K562 (cell line): ENCODE data around the gene ROR2. TPM values are rescaled to one million over a fixed set of nuclear protein-coding genes. Genes with fewer than 3 reads are reported as not detected.

ENCODE experiments used
- ATAC-seq: fragments of 200-7000 bp; cut with Tn5 transposase; 3 replicates; pipeline ENCODE4 v1.9.1; 2020; ENCODE audit warnings: moderate library complexity
- BruUV-seq: library from RNA; stranded (reverse); fragments of 400-500 nt; replicated peaks from 2 replicates; lab custom pipeline; 2021; lab: Mats Ljungman, UMichigan
- CTCF ChIA-PET: fragments of 300-600 bp; formaldehyde crosslinking; extraction: SDS; loops from one replicate; lab custom pipeline; 2021; ENCODE audit warnings: low intra/inter-chr PET ratio; lab: Yijun Ruan, JAX
- POLR2A ChIA-PET: fragments of 300-600, 350-650 bp; sonication (Branson Sonifier 250); formaldehyde crosslinking; extraction: SDS; loops from one replicate; lab custom pipeline; 2021; ENCODE audit warnings: antibody characterized with exemption, inconsistent platforms; lab: Yijun Ruan, JAX
- DNase-seq, 4 experiments: peaks; one replicate each; pipeline versions ENCODE4 v3.0.0 to v3.0.0-alpha.2; 2011 to 2018; ENCODE audit warnings: low spot score in 3 of 4, mixed read lengths in 3 of 4; ENCODE audit errors: extremely low read depth in 1 of 4
- FAIRE-seq: peaks from 2 replicates; lab custom pipeline; 2011; peaks lifted over from hg19 to GRCh38; lab: Jason Lieb, UNC
- H2AFZ ChIP-seq: 2 replicates; pipeline ENCODE4 v1.6.0; 2011; ENCODE audit warnings: low read depth, low read length, control low read depth, inconsistent platforms
- H3K27ac ChIP-seq: fragments of 200-600 bp; 3 replicates; pipeline ENCODE4 v1.8.0; 2011; ENCODE audit warnings: low read depth, mild to moderate bottlenecking, control low read depth, inconsistent platforms, low read length, moderate library complexity, mixed read lengths; ENCODE audit errors: extremely low read depth
- H3K27me3 ChIP-seq, 2 experiments: fragments of 300-600 bp in 1 of 2; 2 replicates in 1 of 2; 3 replicates in 1 of 2; pipeline versions ENCODE4 v1.6.0 to v1.8.0; 2011; ENCODE audit warnings: inconsistent platforms in 2 of 2, low read length in 2 of 2, mild to moderate bottlenecking in 1 of 2, mixed read lengths in 1 of 2, moderate library complexity in 1 of 2; ENCODE audit not compliant: control insufficient read depth in 2 of 2, insufficient read depth in 2 of 2
- H3K36me3 ChIP-seq: fragments of 300-600 bp; 3 replicates; pipeline ENCODE4 v1.8.0; 2011; ENCODE audit warnings: mild to moderate bottlenecking, low read length, inconsistent platforms; ENCODE audit not compliant: control insufficient read depth, insufficient read depth
- H3K4me1 ChIP-seq, 2 experiments: fragments of 200-600 bp in 1 of 2; replicated peaks in 1 of 2; 2 replicates in 1 of 2; 3 replicates in 1 of 2; pipeline versions ENCODE4 v1.5.1 to v1.8.0; 2011; ENCODE audit warnings: inconsistent platforms in 2 of 2, low read length in 2 of 2, mild to moderate bottlenecking in 1 of 2, mixed read lengths in 1 of 2, moderate library complexity in 1 of 2; ENCODE audit not compliant: control insufficient read depth in 2 of 2, insufficient read depth in 2 of 2
- H3K4me2 ChIP-seq: 2 replicates; pipeline ENCODE4 v1.6.1; 2011; ENCODE audit warnings: low read length, control low read depth, inconsistent platforms, mixed read lengths; ENCODE audit not compliant: insufficient read depth
- H3K4me3 ChIP-seq: fragments of 200-600 bp; sonication (generic), shearing (Covaris generic); 2 replicates; pipeline ENCODE4 v1.5.1; 2016; ENCODE audit warnings: control low read depth, inconsistent platforms
- H3K79me2 ChIP-seq: fragments of 200-600 bp; 3 replicates; pipeline ENCODE4 v1.8.0; 2011; ENCODE audit warnings: low read length, inconsistent platforms; ENCODE audit not compliant: control insufficient read depth, insufficient read depth
- H3K9ac ChIP-seq, 2 experiments: 2 replicates each; pipeline versions ENCODE4 v1.6.0 to v1.6.1; 2011; ENCODE audit warnings: low read depth in 2 of 2, low read length in 2 of 2, control low read depth in 1 of 2, inconsistent platforms in 1 of 2, mild to moderate bottlenecking in 1 of 2, mixed read lengths in 1 of 2; ENCODE audit not compliant: insufficient read depth in 1 of 2
- H3K9me1 ChIP-seq: one replicate; pipeline ENCODE4 v1.6.0; 2011; ENCODE audit warnings: inconsistent platforms, mild to moderate bottlenecking, low read length, moderate library complexity; ENCODE audit not compliant: control insufficient read depth, insufficient read depth
- H3K9me3 ChIP-seq: replicated peaks from 2 replicates; pipeline ENCODE4 v1.5.1; 2011; ENCODE audit warnings: low read depth, low read length, inconsistent platforms; ENCODE audit not compliant: control insufficient read depth, insufficient read depth
- H4K20me1 ChIP-seq: replicated peaks from 2 replicates; pipeline ENCODE4 v1.6.1; 2011; ENCODE audit warnings: low read length, inconsistent platforms, mixed read lengths; ENCODE audit not compliant: control insufficient read depth, insufficient read depth
- ESRRB ChIP-seq: fragments of 250-450 bp; sonication (Bioruptor Pico); IDR thresholded peaks from 2 replicates; pipeline ENCODE4 v1.5.0; 2020; ENCODE audit warnings: mild to moderate bottlenecking, moderate library complexity, borderline replicate concordance
- EZH2 ChIP-seq: IDR thresholded peaks from 2 replicates; pipeline ENCODE4 v1.6.1; 2012; ENCODE audit warnings: low read depth, mild to moderate bottlenecking, inconsistent platforms, low read length, borderline replicate concordance
- MBD2 ChIP-seq: sonication (generic); IDR thresholded peaks from 2 replicates; pipeline ENCODE4 v1.6.1; 2016; ENCODE audit warnings: low read depth, borderline replicate concordance
- NFRKB ChIP-seq: fragments of 450-650 bp; IDR thresholded peaks from 2 replicates; pipeline ENCODE4 v1.6.1; 2016; ENCODE audit warnings: low read depth
- PHF21A ChIP-seq: fragments of 450-650 bp; IDR thresholded peaks from 2 replicates; pipeline ENCODE4 v1.6.1; 2017; ENCODE audit warnings: low read depth, borderline replicate concordance
- POLR2A ChIP-seq: fragments of 450-650 bp; conservative IDR thresholded peaks from 2 replicates; pipeline ENCODE4 v1.6.1; 2016
- PTTG1 ChIP-seq: fragments of 450-650 bp; IDR thresholded peaks from 2 replicates; pipeline ENCODE4 v1.6.1; 2016; ENCODE audit warnings: low read depth, mild to moderate bottlenecking, missing genetic modification characterization, missing compliant biosample characterization
- TRIM28 ChIP-seq: fragments of 450-650 bp; IDR thresholded peaks from 2 replicates; pipeline ENCODE4 v1.6.1; 2017
- ZNF134 ChIP-seq: fragments of 250-450 bp; sonication (Bioruptor Pico); conservative IDR thresholded peaks from 2 replicates; pipeline ENCODE4 v1.4.0; 2020
- ZNF785 ChIP-seq: fragments of 250-450 bp; sonication (Bioruptor Pico); IDR thresholded peaks from 2 replicates; pipeline ENCODE4 v1.4.0; 2020; ENCODE audit warnings: mild to moderate bottlenecking
- WGBS: fragments of 100-300 bp; shearing (Covaris generic); methylation state at CpG from one replicate; pipeline ENCODE4 v1.1.6; 2016; ENCODE audit warnings: low coverage, mixed read lengths; ENCODE audit not compliant: insufficient coverage; ENCODE audit errors: missing lambda C conversion rate; 5-methylcytosine and 5-hydroxymethylcytosine counted together
- in situ Hi-C: fragments of 300-500 bp; cut with MboI; formaldehyde crosslinking; loops from 4 replicates; pipeline ENCODE4 v1.15.0; 2018; ENCODE audit warnings: inconsistent platforms, mixed read lengths
- intact Hi-C: fragments of 100-400 bp; cut with micrococcal nuclease; formaldehyde crosslinking; loops from 2 replicates; pipeline ENCODE4 v1.14.2; 2022
- polyA plus RNA-seq, 8 experiments: library from polyadenylated mRNA; depleted of rRNA in 4 of 8; stranded (reverse) in 5 of 8; unstranded in 3 of 8; fragments of >200 nt; fragmentation: Nextera tagmentation in 2 of 8; fragmentation: Illumina TruSeq in 1 of 8; extraction: Ambion mirVana in 2 of 8; extraction: Trizol in 1 of 8; gene quantifications; 2 replicates each; pipeline versions ENCODE4 v1.2.1 to v1.2.3, GENCODE V29; 2011 to 2014; ENCODE audit warnings: inconsistent platforms in 1 of 8, missing spikeins in 1 of 8
- total RNA-seq, 7 experiments: library from RNA; depleted of rRNA in 6 of 7; stranded (reverse); fragments of >200 nt in 6 of 7; fragmentation: Illumina TruSeq in 2 of 7; extraction: Trizol in 2 of 7; gene quantifications; 2 replicates each; pipeline versions ENCODE4 v1.2.1 to v1.2.3, GENCODE V29; 2011 to 2021; ENCODE audit warnings: low replicate concordance in 1 of 7
- TF ChIP-seq, protein P1 (sequence below), 2 experiments: fragments of 250-450 bp in 1 of 2; fragments of 450-650 bp in 1 of 2; sonication (Bioruptor Pico) in 1 of 2; IDR thresholded peaks; 2 replicates each; pipeline versions ENCODE4 v1.6.1 to v1.8.0; 2016 to 2021; ENCODE audit warnings: mild to moderate bottlenecking in 2 of 2, moderate library complexity in 2 of 2, missing compliant biosample characterization in 1 of 2, missing genetic modification characterization in 1 of 2

Gene ROR2
- total and polyA plus RNA-seq, 9 of the 15 experiments (the other 6 are each of a cell fraction or from before 2014, with no cell fraction given): 5.6 to 33.8 (median 15.3) TPM

DNA sequence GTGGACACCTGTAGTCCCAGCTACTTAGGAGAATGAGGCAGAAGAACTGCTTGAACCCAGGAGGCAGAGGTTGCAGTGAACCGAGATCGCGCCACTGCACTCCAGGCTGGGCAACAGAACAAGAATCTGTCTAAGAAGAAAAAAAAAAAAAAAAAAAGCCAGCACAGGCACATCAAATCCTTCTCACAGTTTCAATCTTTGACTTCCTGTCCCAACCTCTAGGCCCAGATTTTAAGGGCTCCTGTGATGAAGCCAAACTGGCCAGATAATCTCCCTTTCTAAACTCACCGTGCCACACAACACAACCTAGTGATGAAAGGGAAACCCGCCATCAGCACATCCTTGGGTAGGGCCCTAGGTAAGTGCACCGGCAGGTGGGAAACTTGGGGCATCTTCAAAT, 58.1 kb downstream of the ROR2 start:
- no peak for FAIRE-seq
- Histone ChIP-seq H3K79me2 (peaks cover 77% of the 10 kb centered on the region), H3K36me3 (no peaks in the 10 kb centered on the region), H2AFZ (no peak overlapping the region), H4K20me1 (peaks cover 4% of the 10 kb centered on the region; the same call in 1 of the 2 replicates), H3K9me1 (no peaks in the 10 kb centered on the region), H3K4me3 (no peak overlapping the region), H3K4me1 (peaks cover 19 to 27% of the 10 kb centered on the region in 2 experiments; a peak in 4 of 5 replicates), H3K9ac (no peak overlapping the region; a peak in 1 of 4 replicates), H3K4me2 (no peak overlapping the region), H3K27me3 (no peaks in the 10 kb centered on the region), H3K9me3 (no peaks in the 10 kb centered on the region), H3K27ac (no peak overlapping the region)
- intact Hi-C loops (no loop called here), in situ Hi-C loops (no loop called here)
- ATAC-seq: no peak
- 95% methylated on average over 5 of the region's 6 CpGs for WGBS
- ChIA-PET CTCF (no interaction called here), POLR2A (no interaction called here)
- TF ChIP-seq NFRKB (no peak), TRIM28 (no peak), POLR2A (no peak), ZNF134 (CRISPR knock-in tag) (no peak), MBD2 (no peak), ZNF785 (CRISPR knock-in tag) (no peak), PTTG1 (no peak), PHF21A (no peak), ESRRB (no peak), EZH2 (no peak)
- TF ChIP-seq, protein P1, sequence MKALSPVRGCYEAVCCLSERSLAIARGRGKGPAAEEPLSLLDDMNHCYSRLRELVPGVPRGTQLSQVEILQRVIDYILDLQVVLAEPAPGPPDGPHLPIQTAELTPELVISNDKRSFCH (CRISPR knock-in tag; IDR thresholded peaks at IDR 0.05): no peak
- TF ChIP-seq, protein P1 (tag; IDR thresholded peaks at IDR 0.05): no peak
- no TSS peak for BruUV-seq
- no peak for DNase-seq
